Measurements from ENCODE around the gene FSIP1. TPM values are rescaled to one million over a fixed set of nuclear protein-coding genes. Genes with fewer than 3 reads are reported as not detected.
"Not testable (repeated sequence)": the region's sequence is repeated elsewhere in the genome, so short reads cannot be mapped to it uniquely, and the experiment has no call there.

FSIP1 gene
- total RNA-seq = under 1 TPM; 0.51 to 0.61 TPM

DNA sequence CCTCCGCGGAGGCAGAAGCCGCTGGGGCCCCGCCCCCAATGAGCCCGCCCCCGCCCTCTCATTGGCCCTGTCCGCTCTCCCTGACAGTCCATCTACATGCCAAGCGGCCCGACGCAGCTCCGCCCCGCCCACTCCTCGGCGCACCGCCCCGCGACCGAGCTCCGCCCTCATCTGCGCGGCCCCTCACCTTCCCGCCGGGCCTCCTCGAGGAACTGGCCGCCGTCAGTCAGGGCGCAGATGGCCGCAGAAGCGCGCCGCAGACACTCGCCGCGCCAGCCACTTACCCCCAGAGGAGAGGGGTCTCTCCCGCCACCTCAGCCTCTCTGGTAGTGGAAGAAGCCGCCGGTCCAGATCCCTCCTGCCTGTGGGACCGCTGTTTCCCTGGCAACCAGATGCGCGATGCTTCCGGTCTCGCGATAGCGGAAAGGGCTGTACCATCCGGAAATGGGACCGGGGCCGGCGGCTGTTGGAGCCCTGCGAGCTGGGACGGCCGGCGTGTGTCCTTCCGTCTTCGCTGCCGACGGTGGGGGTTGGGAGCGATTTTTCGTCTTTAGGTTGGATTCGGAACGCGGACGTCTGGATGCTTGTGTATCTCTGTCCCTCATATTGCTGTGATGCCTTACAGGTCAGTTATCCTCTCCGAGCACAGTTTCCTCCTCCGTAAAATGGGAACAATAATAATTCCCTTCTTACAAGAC is at the start of gene FSIP1:
Gene FSIP1, minus strand, starts transcription at position 401 of the 698 bp plus-strand sequence. CDS start 6,317 bp downstream, outside the sequence.
- POLR2A ChIA-PET = interaction anchor here (0.7 kb wide), 1 partner anchor 139 kb away, joined by 3 read pairs; no protein-coding TSS in a partner anchor

DNA sequence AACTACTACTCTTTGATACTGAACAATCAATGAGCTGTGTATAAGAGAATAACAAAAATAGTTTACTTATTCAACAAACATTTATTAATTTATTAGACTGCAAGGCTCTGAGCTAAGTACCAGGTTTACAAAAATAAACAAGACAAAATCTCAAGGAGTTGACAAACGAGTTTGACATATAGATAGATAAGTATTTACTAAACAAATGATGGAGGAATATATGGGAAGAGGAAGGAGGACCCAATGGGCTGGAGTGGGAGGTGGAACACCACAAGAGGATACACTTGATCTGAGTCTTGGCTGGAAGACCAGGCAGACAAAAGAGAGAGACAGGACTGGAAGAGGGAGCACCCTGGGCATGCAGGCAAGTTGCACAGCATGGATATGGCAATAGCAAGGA is 47.5 kb upstream of the FSIP1 start:
- CTCF ChIA-PET = no interaction called here
- POLR2A ChIA-PET = no interaction called here

More for the DNA sequence above, at the start of gene FSIP1:
- CTCF ChIA-PET = interaction anchor here (0.5 to 1.0 kb wide), 2 partner anchors 26 to 120 kb away, joined by 3 to 4 read pairs; no protein-coding TSS in a partner anchor

- POLR2A ChIA-PET = no interaction called here
These were observed 45.8 kb upstream of the FSIP1 start for GRCh38 chr15:39828374-39828931.

DNA sequence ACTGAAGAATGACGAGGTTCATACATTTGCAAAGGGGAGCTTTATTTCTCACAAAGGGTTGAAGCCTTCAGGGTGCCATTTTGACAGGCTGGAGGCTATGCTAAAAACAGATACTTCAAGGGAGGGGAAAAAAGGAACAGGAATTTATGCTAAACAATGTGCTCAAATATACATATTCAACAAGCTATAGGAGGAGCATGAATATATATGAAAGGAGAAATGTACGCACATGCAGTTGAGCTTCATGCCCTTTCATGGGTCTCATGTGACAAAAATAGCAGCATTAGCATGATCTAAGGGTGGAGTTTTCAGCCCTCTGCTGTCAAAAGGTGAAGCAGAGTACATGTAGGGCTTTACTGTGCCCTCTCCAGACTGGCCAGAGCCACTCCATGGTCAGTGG is 44.3 kb upstream of the FSIP1 start:
- ChIA-PET CTCF (no interaction called here), POLR2A (no interaction called here)

More at GRCh38 chr15:39828374-39828931, 45.8 kb upstream of the FSIP1 start:
- CTCF ChIA-PET = no interaction called here

DNA sequence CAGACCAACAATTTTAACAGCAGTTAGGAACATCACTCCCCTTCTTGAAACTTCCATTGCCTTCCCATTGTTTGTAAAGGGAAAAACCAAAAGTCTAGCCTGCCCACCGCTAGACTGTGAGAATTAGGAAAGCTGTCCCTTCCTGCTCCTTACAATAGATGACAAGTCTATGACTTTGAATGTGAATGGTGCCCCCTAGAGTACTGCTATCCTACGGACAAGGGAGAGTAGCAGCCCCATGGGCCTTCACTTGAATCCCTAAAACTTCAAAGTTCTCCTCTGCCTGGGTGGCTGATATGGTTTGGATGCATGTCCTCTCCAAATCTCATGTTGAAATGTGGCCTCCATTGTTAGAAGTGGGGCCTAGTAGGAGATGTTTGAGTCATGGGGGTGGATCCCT is 41.0 kb upstream of the FSIP1 start:
- ChIA-PET CTCF (no interaction called here), POLR2A (no interaction called here)

DNA sequence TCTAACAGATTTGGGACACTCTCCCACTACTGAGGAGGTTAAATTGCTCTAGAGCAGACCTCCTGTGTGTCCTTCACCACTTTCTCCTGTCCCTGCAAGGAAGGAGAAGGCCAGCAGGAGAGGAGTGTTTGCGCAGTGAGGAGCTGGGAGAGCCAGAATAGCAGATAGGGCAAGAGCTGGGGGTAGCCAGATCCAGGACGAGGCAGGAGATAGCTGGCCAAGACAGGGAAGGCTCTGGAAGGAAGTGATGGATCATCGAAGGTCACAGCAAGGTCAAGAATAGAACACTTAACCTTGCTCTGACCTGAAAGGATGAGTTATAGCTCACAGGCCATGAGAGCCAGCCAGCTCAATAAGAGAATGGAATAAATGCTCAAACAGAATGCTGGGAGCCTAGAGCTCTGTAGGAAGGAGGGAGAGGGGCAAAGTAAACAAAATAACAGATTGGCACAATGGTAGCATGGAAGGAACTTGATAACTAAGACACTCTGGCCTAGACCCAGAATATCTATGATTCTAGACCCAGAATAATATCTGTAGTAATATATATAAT is 37.5 kb upstream of the FSIP1 start:
- ChIA-PET CTCF (interaction anchor here (0.9 kb wide), 1 partner anchor 12 kb away, joined by 3 read pairs; no protein-coding TSS in a partner anchor), POLR2A (no interaction called here)

GRCh38 chr15:39819533-39819932 is 36.9 kb upstream of the FSIP1 start:
- CTCF ChIA-PET = interaction anchor here (0.9 kb wide), 1 partner anchor 12 kb away, joined by 3 read pairs; no protein-coding TSS in a partner anchor
- POLR2A ChIA-PET = no interaction called here

- POLR2A ChIA-PET = no interaction called here
- CTCF ChIA-PET = no interaction called here
These were observed 35.3 kb upstream of the FSIP1 start for GRCh38 chr15:39817892-39818291.

DNA sequence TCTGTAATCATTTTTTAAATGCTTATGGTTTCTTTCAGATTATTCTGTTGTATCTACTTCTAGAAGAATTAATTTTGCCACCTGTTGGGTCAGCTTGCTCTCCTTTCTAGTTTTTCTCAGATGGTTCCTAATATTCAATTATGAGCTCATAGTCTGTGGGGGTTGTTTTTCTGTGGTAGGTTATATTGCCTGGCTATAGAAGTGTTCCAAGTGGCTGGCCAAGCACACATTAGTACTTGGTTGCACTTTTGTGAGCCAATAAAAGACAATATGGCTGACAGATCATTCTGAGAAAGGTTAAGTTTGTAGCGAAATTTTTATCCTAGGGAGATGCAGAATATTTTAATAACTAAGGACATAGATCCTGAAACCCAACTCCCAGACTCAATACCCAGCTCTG is 31.8 kb upstream of the FSIP1 start:
- ChIA-PET POLR2A (no interaction called here), CTCF (no interaction called here)

DNA sequence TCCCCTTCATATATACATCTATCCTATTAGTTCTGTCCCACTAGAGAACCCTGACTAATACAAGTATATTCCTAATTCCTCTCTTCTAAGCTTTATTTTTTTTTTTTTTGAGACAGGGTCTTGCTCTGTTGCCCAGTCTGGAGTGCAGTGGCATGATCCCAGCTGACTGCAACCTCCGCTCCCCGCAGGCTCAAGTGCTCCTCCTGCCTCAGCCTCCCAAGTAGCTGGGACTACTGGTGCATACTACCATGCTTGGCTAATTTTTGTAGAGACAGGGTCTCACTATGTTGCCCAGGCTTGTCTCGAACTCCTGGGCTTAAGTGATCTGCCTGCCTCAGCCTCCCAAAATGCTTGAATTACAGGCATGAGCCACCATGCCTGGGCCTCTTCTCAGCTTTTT is 30.0 kb upstream of the FSIP1 start:
- POLR2A ChIA-PET = not testable (repeated sequence)
- CTCF ChIA-PET = interaction anchor here (0.5 kb wide), 1 partner anchor 19 kb away, joined by 3 read pairs; no protein-coding TSS in a partner anchor

DNA sequence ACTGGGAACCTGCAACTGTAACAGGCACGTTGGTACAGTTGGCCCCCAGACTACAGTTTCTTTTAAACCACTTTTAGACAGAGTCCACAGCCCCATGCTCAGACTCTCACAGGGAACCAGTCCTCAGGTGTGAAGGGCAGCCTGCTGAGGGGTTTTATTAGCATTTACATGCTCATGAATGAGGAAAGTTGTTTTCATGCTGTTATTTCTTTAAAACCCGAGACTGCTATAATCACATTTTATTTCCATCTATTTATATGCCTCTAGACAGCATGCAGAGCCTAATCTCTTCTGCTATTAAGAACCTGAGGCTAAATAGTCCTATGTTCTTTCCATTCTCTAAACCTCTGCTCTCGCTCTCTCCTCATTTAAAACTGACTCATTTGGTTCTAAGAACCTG is 26.3 kb upstream of the FSIP1 start:
- CTCF ChIA-PET = no interaction called here
- POLR2A ChIA-PET = no interaction called here

- CTCF ChIA-PET = no interaction called here
- POLR2A ChIA-PET = no interaction called here
These were observed 25.1 kb upstream of the FSIP1 start for GRCh38 chr15:39807791-39808190.

DNA sequence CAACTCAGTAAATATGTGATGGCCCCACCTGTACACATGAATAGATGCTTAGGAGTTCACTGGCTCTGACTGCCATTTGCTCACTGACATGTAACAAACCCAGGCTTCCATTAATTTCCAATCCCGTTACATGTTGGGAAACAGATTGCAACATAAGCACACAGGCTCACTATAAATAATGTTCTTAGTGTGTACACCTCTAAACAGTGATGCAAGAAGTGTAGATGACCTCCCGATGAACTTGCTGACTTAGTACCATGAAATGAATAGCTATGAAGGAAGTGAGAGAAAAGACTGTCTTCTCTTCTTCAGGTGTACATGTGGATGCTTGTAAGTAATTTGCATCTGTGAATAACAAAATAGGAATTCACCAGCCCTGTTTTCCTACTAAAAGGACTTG is 21.4 kb upstream of the FSIP1 start:
- CTCF ChIA-PET = interaction anchor here (0.6 kb wide), 1 partner anchor 645 kb away, joined by 4 read pairs; no protein-coding TSS in a partner anchor
- POLR2A ChIA-PET = no interaction called here

GRCh38 chr15:39803016-39803415 is 20.4 kb upstream of the FSIP1 start:
- ChIA-PET CTCF (no interaction called here), POLR2A (no interaction called here)

DNA sequence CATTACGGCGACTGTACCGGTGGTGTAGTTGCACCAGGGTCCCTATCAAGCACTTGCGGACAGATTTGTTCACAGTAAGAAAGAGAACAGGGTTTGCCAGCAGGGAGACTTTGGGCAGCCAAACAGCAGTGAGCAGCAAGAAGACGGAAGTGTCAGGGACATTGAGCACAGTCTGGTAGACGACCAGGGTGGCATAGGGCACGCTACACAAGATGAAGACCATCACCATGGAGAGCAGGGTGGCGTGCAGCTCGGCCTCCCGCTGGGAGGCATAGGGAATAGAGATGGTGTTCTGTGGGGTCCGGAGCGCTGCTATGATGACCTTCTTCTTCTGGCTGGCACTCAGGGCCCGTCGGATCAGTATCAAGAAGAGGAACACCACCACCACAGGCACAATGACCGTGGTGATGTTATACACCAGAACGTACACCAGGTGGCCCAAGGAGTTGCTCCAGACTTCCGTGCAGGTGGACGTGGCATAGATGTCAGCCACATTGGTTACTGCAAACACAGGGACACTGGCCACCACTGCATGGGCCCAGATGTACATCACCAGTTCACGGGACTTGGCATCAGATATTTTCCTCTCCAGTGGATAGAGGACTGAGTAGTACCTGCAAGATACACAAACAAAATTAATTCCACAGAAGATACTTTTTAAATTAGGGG is 19.1 kb upstream of the FSIP1 start:
- CTCF ChIA-PET = no interaction called here
- POLR2A ChIA-PET = no interaction called here

DNA sequence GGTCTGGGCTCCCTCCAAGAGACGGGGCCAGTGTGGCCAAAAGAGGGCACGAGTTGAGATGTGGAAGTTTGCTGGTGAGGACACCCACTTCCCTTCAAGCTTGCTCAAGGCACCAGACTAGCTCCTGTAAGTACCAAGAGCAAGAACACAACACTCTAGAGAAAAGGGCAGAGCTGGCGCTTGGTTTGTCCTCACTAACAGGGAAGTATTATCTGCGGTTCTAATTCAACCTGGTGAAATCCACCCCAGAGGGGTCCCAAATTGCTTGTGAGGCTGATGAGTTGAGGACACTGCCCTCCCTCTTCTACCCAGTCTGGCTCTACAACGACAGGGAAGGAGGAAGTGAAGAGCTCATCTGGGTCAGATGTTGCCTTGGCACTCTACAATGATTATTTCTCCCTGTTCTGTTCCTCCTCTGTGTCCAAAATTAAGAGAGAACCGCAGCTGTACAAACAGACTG is 16.9 kb upstream of the FSIP1 start:
- ChIA-PET POLR2A (no interaction called here), CTCF (no interaction called here)

DNA sequence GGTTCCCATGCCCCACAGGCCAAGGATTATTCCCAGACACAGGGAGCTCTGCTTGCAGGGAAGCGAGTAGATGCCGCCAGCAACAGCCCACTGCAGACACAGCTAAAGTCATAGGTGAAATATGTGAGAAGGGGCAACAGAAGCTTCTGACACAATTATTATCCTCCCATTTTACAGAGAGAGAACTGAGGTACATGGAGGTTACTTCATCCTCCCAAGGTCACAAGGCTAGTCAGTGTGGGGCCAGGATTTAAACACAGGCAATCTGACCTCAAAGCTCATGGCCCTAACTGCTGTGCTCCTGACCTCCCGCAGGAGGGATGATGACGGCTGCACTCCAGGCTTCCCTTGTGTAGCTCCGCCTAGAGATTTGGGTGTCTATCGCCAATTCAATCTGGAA is 15.7 kb upstream of the FSIP1 start:
- ChIA-PET POLR2A (interaction anchor here (0.5 kb wide), 1 partner anchor 64 kb away, joined by 5 read pairs; no protein-coding TSS in a partner anchor), CTCF (no interaction called here)

DNA sequence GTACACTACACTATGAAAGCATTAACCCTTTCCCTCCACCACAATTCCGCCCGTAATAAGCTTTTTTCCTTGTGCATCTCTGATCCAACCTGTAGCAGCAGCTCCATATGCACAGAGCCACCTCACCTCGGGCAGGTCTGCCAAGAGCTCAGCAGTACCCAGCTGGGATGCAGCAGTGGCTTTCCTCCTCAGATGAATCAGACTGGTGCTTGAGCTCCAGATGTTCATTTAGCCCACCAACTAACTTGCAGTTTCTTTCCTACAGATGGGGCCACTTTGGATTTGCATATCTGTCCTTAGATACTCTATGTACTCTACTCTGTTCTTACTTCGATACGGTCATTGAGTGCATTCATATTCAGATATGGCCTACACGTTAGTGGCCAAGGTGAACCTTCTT is 14.8 kb upstream of the FSIP1 start:
- POLR2A ChIA-PET = no interaction called here
- CTCF ChIA-PET = no interaction called here

DNA sequence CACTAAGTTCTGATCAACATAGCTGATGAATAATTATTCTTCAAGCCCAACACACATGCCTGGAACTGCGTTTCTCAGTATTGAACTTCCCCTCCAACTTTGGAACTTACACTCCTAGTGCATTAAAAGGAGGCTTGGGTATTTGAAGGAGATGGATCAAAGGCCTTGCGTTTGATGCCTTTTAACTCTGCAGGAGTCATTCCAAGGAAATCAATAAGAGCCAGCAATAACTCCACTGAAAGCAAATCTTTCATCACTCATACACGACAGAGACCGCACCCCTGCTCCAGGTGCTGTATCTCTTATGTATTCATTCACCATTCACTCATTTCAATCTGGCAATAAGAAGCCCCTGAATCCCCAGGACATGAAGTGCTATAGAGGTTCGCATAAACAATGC is 14.0 kb upstream of the FSIP1 start:
- ChIA-PET CTCF (no interaction called here), POLR2A (no interaction called here)

GRCh38 chr15:39795486-39795885 is 12.8 kb upstream of the FSIP1 start:
- ChIA-PET CTCF (no interaction called here), POLR2A (no interaction called here)

GRCh38 chr15:39794954-39795353 is 12.3 kb upstream of the FSIP1 start:
- CTCF ChIA-PET = no interaction called here
- POLR2A ChIA-PET = no interaction called here
